HG02884 (cell line): ENCODE data around the gene NMB.
"Not testable (repeated sequence)": the region's sequence is repeated elsewhere in the genome, so short reads cannot be mapped to it uniquely, and the experiment has no call there.

Experiments
- ATAC-seq: cut with Tn5 transposase; IDR thresholded peaks from one replicate; pipeline ENCODE4 v1.9.1; 2021; ENCODE audit warnings: mild to moderate bottlenecking, moderate library complexity; ENCODE audit not compliant: unreplicated experiment

Gene NMB, protein sequence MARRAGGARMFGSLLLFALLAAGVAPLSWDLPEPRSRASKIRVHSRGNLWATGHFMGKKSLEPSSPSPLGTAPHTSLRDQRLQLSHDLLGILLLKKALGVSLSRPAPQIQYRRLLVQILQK

DNA sequence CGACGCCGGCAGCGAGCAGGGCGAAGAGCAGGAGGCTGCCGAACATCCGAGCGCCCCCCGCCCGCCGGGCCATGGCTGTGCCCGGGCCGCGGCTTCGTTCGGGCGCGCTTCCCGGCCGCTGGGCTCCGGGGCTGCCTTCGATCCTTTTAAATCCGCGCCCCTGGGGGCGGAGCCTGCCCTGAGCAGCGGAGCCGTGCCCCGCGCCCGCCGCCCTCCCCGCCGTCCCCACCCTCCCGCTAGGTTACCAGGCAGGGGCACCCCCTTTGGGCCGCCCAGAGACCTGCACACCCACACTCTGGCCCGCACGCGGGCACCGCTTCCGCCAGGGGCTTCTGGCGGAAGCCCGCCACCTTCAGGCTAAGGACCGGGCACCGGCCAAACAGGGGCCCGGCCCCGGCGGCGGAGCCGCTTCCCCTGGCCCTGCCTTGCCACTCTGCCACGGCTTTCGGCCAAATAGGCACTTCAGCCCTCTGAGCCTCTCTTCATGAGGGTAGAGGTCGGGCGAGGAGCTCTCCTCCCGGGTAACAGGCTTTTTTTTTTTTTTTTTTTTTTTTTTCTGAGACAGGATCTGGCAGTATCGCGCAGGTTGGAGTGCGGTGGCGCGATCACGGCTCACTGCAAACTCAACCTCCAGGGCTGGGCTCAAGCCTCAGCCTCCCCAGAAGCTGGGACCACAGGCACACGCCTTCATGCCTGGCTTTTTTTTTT, at the start of gene NMB:
Gene NMB (minus strand): TSS at position 120 of the 708 bp plus-strand sequence. CDS start 47 bp downstream, at position 73.
- peak; percentile 47 for ATAC-seq

DNA sequence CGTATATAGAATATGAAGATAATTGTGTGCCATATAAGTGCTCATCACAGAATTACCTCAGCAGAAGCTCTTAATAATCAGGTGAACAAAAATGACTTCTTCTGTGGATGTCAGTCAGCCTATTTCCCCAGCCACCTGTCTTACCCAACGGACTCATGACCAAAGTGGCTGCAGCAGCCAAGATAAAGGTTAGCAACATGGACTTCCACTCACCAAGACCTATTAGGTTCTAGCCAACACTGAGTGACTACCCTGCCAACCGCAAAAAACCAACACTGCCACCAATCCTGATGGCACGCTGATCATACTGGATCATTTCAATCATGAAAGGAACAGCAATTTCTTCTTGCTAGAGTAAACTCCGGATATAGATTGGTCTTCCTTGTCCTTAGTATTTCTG, 45.8 kb upstream of the NMB start:
- no peak for ATAC-seq

DNA sequence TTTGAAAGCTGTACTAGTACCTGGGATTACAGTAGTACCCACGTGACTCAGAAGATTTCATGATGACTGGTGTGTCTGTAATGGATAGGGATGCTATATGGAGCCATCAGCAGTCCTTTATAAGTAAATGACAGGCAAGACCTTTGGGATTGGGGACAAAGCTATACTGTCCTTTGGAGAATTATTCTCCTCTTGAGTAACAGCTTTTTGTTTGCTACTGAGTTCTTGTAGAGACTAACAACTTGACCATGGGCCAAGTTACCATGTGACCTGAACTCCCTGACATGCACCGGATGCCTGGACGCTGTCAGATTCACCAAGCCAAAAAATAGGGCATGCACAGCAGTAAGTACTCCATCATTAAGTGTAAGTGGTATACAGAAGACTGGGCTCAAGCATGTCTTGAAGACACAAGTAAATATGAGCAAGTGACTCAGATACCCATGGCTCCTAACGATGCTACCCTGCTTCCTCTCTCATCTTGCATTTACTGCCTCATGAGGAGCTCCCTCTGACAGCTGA, 45.0 kb upstream of the NMB start:
- ATAC-seq: no peak

DNA sequence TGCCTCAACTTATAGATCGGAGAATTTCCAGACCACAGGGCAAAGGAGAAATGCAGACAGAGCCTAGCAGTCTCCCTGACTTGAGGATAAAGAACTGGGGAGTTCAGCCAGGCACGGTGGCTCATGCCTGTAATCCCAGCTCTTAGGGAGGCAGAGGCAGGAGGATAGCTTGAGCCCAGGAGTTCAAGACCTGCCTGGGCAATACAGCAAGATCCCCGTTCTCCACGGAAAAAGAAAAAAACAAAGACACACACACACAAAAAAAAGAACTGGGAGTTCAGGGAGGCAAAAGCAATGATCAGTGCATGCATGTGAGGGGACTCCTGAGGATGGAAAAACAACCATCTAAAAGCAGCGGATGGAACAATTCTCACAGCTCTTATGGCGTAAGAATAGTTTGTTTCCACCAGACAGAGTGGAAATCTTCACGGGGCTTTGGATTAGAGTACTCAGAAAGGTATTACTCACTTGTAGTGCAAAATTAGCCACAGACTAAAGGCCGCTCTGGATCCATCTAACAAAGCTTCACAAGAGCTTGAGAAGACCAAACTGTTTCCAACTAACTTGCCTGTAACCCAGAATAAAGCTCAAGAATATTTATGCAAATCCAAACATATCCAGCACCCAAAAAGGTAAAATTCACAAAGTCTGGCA, 41.7 kb upstream of the NMB start:
- ATAC-seq: no peak

DNA sequence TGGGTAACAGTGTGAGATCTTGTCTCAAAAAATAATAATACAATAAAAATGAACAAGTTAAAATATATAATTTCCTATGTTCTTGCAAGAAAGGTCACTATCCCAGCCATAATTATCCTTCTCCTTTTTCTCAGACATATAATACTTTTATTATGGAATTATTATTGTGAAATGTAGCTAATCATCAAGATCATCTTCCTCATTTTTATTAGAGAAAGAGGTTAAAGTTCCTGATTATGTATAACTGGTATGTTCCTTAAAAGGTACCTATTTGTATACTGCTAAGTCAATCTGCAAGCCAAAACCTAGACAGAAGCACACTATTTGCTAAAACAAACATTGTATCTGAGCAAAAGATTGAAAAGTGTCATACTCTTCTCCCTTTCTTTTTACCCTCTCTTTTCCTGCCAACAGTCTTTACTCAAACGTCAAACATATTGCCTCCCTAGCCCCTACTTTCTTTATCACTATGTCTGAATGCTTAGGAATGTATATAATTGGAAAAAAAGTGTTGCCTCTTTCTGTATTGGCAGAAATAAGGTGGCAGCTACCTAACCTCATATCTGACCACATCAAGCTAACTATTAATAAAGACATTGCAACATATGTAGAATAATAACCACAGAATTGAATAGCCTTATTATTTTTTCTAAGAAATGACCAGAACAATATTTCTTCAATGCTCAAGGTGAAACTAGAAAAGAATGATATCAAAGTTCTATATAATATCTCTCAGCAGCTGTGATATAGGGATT, 39.4 kb upstream of the NMB start:
- no peak for ATAC-seq

DNA sequence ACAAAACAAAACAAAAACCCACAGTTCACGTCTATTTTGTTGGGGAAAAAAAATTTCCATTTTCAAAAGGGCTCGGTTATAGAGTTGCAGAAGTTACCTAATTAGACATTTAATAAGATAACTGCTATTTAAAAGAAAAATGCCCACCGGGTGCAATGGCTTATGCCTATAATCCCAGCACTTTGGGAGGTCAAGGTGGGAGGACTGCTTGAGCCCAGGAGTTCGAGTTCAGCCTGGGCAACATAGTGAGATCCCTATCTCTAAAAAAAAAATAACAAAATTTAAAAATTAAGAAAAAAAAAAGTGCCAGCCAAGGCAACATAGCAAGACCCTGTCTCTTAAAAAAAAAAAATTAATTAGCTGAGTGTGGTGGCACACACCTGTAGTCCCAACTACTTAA, 38.8 kb upstream of the NMB start:
- ATAC-seq: no peak

DNA sequence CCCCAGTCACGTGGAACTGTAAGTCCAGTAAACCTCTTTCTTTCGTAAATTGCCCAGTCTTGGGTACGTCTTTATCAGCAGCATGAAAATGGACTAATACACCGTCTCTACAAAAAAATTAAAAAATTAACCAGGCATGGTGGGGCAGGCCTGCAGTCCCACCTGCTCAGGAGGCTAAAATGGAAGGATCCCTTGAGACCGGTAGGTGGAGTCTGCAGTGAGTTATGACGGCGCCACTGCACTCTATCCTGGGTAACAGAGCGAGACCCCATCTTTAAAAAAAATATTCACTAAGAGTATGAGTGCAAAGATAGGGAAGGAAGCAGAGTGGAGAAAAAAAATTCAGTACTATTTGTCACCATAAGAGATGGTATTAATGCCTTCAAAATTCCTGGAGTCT, 32.3 kb upstream of the NMB start:
- no peak for ATAC-seq

DNA sequence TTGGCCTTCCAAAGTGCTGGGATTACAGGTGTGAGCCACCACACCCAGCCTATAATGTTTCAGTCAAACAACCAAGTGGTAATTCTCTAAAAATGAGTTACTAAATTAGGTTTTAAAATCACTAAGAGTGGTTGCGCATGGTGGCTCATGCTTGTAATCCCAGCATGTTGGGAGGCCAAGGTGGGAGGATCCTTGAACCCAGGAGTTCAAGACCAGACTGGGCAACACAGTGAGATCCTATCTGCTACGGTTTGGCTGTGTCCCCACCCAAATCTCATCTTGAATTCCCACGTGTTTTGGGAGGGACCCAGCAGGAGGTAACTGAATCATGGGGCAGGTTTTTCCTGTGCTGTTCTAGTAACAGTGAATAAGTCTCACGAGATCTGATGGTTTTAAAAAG, 31.9 kb upstream of the NMB start:
- ATAC-seq: no peak

DNA sequence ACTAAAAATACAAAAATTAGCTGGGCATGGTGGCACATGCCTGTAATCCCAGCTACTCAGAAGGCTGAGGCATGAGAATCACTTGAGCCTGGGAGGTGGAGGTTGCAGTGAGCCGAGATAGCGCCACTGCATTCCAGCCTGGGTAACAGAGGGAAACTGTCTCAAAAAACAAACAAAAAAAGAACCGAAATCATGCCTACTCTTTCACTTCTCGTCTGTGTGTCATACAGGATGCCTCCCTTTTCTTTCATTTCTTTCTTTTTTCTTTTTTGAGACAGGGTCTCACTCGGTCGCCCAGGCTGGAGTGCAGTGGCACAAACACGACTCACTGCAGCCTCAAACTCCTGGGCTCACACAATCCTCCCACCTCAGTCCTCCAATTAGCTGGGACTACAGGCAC, 28.4 kb upstream of the NMB start:
- not testable (repeated sequence) for ATAC-seq

DNA sequence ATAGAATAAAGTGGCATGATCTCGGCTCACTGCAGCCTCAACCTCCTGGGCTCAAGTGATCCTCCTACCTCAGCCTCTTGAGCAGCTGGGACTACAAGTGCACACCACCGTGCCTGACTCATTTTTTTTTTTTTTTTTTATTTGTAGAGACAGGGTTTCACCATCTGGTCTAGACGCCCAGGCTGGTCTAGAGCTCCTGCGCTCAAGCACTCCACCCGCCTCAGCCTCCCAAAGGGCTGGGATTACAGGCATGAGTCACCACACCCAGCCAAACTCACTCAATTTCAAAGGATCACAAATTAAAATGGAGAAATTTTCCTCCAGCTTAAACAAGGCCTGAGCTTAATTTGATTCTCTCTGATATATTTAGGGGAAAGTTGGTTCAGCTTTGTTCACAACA, 27.3 kb upstream of the NMB start:
- no peak for ATAC-seq

DNA sequence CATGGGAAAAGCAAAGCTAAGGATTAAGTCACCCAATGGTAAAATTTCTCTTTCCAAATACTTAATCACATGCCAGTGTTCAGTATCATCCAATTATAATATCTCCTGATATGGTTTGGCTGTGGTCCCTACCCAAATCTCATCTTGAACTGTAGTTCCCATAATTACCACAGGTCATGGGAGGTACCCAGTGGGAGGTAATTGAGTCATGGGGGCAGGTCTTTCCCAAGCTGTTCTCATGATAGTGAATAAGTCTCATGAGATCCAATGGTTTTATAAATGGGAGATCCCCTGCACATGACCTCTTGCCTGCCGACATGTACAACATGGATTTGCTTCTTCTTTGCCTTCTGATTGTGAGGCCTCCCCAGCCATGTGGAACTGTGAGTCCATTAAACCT, 26.1 kb upstream of the NMB start:
- ATAC-seq: no peak

DNA sequence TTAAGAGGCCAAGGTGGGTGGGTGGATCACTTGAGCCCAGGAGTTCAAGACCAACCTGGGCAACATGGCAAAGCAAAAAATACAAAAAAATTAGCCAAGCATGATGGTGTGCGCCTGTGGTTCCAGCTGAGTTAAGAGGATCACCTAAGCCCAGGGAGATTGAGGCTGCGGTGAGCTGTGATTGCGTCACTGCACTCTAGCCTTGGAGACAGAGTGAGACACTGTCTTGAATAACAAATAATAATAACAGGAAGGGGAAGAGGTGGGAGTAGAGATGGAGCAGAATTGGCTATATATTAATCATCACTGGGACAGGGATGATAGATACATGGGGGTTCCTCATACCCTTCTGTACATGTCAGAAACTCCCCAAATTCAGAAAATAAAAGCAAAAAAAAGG, 23.8 kb upstream of the NMB start:
- ATAC-seq: no peak

DNA sequence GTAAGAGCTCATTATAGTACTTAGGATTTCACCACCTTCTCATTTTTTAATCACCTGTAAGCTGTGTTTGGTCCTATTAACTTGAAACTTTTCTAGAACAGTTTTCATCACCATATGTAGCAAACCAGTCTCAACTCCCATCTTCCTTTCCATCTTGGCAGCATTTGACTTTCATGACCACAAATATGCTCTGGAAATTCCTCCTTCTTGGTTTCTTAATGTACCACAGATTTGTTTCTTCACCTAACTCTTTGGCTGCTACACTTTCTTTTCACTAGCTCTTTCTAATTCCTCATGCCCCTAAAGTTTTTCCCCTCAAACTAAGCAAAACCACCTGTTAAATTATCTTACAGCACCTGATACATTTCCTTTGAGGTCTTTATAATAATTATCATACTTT, 13.2 kb upstream of the NMB start:
- ATAC-seq: no peak

DNA sequence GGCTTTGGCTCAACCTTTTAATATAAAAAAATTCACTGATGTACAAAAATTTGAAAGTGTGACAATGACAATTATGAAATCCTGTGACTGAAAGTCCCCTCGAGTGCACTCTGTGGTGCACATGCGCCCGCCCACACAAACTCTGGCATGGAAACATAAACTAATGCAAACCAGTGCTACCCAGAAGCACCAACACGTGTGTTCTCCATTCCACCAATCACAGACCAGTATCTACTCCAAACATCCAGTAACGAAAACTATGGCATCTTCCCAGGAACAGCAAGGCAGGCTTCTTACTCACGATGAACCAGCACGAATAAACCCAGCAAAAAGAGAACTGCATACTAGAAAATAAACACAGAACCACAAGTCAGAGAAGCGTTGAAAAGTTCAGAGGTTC, 11.7 kb upstream of the NMB start:
- ATAC-seq: no peak

DNA sequence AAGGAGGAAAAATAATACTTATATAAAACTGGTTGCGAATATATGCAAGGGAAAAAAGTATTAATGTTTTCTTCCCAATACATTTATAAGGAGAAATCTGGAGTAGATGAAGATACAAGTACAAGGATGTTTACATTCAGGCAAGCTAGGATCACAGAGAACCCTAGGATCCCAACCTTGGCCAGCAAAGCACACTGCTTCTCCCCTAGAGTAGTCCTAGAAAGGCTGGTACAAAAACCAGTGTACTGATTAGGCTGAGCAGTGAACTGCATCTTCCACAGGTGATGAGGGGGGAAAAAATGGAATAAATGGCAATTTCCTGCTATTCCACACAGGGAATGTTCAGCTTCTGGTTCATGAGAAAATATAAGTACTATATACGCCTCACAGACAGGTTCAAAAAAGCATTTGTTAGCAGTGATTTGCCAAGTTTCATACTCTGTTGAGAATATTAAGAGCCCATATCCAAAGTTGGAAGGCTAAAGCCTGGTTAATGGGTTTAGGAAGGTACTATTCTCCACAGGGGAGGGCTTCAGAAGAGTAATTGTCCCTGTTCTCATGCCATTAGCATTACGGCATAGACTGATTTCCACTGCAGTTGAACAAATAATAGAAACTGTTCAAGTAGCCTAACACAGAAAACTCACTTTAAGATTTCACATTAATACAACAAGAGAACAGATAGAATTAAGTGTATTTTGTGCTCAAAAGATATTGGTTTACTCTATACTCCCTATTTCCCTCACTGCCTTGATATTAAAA, 10.4 kb upstream of the NMB start:
- ATAC-seq: no peak

DNA sequence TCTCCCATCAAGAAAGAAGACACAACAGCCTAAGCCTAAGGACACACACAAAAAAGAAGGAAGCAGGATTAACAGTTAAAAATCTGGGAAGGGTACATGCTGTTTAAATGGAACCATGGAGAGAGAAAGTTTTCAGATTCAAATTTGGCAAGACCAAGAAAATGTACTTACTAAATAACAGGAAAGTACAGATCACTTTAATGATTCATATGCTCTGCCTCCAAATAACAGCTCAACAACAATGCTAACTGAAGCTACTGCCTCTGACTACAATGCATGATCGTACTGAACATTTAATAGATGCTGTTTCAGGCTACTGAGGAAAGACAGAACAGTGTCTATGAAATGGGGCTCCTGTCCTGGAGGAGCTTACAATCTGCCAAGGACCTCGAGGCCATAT, 8.4 kb upstream of the NMB start:
- ATAC-seq: no peak

DNA sequence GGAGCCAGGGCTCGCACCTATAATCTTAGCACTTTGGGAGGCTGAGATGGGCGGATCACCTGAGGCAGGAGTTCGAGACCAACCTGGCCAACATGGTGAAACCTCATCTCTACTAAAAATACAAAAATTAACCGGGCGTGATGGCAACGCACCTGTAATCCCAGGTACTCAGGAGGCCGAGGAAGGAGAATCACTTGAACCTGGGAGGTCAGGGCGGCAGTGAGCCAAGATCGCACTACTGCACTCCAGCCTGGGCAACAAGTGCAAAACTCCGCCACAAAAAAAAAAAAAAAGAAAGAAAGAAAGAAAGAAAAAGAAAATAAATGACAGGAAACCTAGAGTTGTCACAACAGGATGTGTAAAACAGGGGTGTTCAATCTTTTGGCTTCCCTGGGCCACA, 3.0 kb upstream of the NMB start:
- no peak for ATAC-seq

DNA sequence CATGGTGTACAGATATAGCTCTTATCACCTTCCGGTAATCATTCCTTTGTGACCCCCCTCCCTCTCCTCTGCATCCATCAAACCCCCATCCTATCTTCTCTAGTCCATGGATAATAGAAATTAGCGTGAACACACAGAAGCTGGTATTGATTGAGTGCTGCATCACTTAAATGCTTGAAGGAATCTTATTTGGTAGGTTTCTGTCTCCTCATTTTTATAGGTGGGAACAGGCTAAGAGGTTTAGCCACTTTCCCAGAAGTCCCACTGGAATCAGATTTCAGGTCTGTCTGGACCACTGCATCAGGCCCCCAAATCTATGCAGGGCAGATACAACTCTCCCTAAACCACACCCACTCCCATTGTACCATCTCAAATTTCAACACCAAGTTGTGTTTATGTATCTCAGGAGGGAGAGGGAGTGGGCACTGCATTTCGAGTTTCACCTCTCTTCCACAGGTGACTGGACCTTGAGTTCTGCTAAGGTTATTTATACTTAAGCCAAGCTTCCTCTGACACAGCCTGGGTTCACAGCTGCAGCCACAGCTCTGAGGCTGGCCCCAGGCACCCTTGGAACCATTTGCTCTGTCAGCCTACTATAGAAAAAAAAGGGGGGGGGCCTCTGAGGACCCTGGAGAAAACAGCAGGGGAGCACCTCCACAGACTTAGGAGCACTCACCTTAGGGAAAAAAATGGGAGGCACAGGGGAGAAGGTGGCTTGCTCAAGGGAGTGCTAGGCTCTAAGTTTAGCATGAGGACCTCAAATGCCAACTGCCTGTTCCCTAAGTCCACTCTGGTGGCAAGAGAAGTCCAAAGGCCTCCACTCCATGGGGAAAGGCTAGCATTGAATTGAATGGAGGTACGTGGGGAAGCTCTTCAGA, 2.1 kb upstream of the NMB start:
- ATAC-seq: no peak

DNA sequence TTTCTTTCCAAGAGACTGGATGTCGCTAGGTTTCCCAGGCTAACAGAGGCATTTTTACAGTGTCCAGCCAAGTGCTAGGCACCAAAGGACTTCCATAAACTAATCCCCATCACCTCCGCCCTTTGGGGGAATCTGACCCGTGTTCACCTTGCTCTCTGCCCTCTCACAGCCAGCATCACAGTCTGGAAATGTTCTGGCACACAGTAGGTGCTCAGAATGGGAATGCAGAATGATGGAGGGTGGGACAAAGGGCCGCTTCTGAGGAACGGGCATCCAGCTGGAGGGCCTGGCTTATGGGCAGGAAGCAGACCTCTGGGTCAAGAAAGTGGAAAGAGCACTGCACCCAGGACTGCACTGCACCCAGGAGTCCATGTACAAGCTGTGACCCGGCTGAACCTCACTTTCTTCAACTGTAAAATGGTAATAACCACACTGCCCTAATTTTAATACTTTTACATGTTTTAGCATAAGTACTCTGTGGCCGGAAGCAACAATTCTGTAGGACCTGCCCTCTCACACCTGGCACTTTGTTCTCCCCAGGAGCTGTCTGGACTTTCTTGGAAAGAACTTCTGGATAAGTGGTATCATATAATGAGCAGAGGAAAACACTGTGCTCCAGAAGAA, 901 bp upstream of the NMB start:
- ATAC-seq: no peak

DNA sequence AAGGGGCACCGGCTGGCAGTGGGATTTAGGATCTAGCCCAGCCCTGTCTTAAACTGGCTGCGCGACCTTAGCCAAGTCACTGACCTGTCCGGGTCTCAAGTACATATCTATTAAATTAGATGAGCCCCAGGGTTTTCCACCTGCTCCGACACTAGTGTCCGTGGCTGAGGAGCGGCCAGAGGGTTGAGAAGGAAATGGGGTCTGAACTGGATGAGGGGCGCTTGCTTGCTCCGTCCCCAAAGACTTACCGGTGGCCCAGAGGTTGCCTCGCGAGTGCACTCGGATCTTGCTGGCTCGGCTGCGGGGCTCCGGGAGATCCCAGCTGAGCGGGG, 285 bp downstream of the NMB start:
- ATAC-seq: peak; percentile 9
